Naive thymus-derived CD4-positive, alpha-beta T cell (primary cell): Measurements from ENCODE around the gene NUDT4B. TPM values are rescaled to one million over a fixed set of nuclear protein-coding genes. Genes with fewer than 3 reads are reported as not detected.
"Not testable (repeated sequence)": the region's sequence is repeated elsewhere in the genome, so short reads cannot be mapped to it uniquely, and the experiment has no call there.

Experiments
- ATAC-seq: fragments of 150-1000 bp; cut with Tn5 transposase; 2 replicates; pipeline ENCODE4 v1.10.0; 2021; ENCODE audit warnings: mild to moderate bottlenecking, moderate library complexity
- CTCF ChIA-PET: fragments of 350-600 bp; sonication (Branson Sonifier 250); formaldehyde crosslinking; loops from one replicate; lab custom pipeline; 2021; ENCODE audit warnings: antibody characterized with exemption; lab: Charles Lee
- POLR2A ChIA-PET: fragments of 350-600 bp; sonication (Branson Sonifier 250); formaldehyde crosslinking; loops from one replicate; lab custom pipeline; 2021; ENCODE audit warnings: antibody characterized with exemption, inconsistent platforms; lab: Charles Lee
- DNase-seq, 9 donors: peaks; one replicate each; pipeline versions ENCODE4 v3.0.0 to v3.0.0-alpha.2; 2020 to 2022; ENCODE audit warnings: mixed read lengths in 1 of 9
- H3K27ac ChIP-seq: one replicate; pipeline ENCODE4 v1.7.0; 2013; ENCODE audit warnings: mild to moderate bottlenecking, low read depth, low read length, moderate library complexity
- H3K27me3 ChIP-seq, 2 donors: one replicate each; pipeline ENCODE4 v1.7.0; 2013; ENCODE audit warnings: low read length in 2 of 2, mild to moderate bottlenecking in 2 of 2, moderate library complexity in 2 of 2; ENCODE audit not compliant: control insufficient read depth in 2 of 2, insufficient read depth in 2 of 2
- H3K36me3 ChIP-seq, 3 experiments: 1 replicate in 2 of 3; 2 replicates in 1 of 3; pipeline ENCODE4 v1.7.0; 2013; ENCODE audit warnings: low read length in 3 of 3, mild to moderate bottlenecking in 3 of 3, moderate library complexity in 1 of 3; ENCODE audit not compliant: insufficient read depth in 3 of 3, control insufficient read depth in 2 of 3
- H3K4me1 ChIP-seq, 2 donors: one replicate each; pipeline ENCODE4 v1.7.0; 2013; ENCODE audit warnings: low read length in 2 of 2, mild to moderate bottlenecking in 2 of 2, moderate library complexity in 1 of 2; ENCODE audit not compliant: control insufficient read depth in 2 of 2, insufficient read depth in 2 of 2
- H3K4me3 ChIP-seq: 2 replicates; pipeline ENCODE4 v1.7.0; 2013; ENCODE audit warnings: mild to moderate bottlenecking, low read length
- H3K9me3 ChIP-seq, 3 experiments: 1 replicate in 2 of 3; 2 replicates in 1 of 3; pipeline ENCODE4 v1.7.0; 2013; ENCODE audit warnings: low read length in 3 of 3; ENCODE audit not compliant: control insufficient read depth in 2 of 3
- H3K27ac Mint-ChIP-seq, 9 donors: one replicate each; pipeline ENCODE4 v1.8.0; 2020 to 2022; ENCODE audit warnings: mixed read lengths in 9 of 9, mild to moderate bottlenecking in 8 of 9, moderate library complexity in 5 of 9, inconsistent platforms in 2 of 9
- H3K27me3 Mint-ChIP-seq, 5 donors: one replicate each; pipeline ENCODE4 v1.8.0; 2021 to 2022; ENCODE audit warnings: mixed read lengths in 5 of 5, mild to moderate bottlenecking in 1 of 5
- H3K36me3 Mint-ChIP-seq, 5 donors: one replicate each; pipeline ENCODE4 v1.8.0; 2020 to 2022; ENCODE audit warnings: mixed read lengths in 5 of 5, mild to moderate bottlenecking in 3 of 5, inconsistent platforms in 1 of 5
- H3K4me1 Mint-ChIP-seq, 7 donors: one replicate each; pipeline ENCODE4 v1.8.0; 2020 to 2022; ENCODE audit warnings: mixed read lengths in 7 of 7, mild to moderate bottlenecking in 3 of 7, inconsistent platforms in 1 of 7
- H3K4me3 Mint-ChIP-seq, 10 donors: one replicate each; pipeline ENCODE4 v1.8.0; 2020 to 2022; ENCODE audit warnings: mild to moderate bottlenecking in 10 of 10, mixed read lengths in 10 of 10, moderate library complexity in 6 of 10, inconsistent platforms in 2 of 10
- H3K9me3 Mint-ChIP-seq, 11 donors: one replicate each; pipeline ENCODE4 v1.8.0; 2020 to 2022; ENCODE audit warnings: mixed read lengths in 11 of 11, mild to moderate bottlenecking in 4 of 11, inconsistent platforms in 1 of 11, moderate library complexity in 1 of 11
- intact Hi-C, 2 donors: fragments of 100-400 bp; cut with micrococcal nuclease; formaldehyde crosslinking; loops; one replicate each; pipeline ENCODE4 v1.15.1; 2023
- polyA plus RNA-seq, 2 donors: library from polyadenylated mRNA; unstranded; fragments of 300-500 nt; fragmentation: Illumina TruSeq; gene quantifications; one replicate each; pipeline ENCODE4 v1.2.3, GENCODE V29; 2021
- total RNA-seq, 6 experiments: library from RNA in 5 of 6; stranded (reverse) in 5 of 6; gene quantifications; 1 replicate in 5 of 6; 2 replicates in 1 of 6; pipeline ENCODE4 v1.2.3 and lab custom pipeline; 2021 to 2026

NUDT4B gene
- total and polyA plus RNA-seq, 7 experiments from 2014 or later, result 0.62 to 11.2 (median 2.2) TPM; not detected in 3

GRCh38 chr1:148735538-148735937 lies 13.0 kb upstream of the NUDT4B start:
- DNase-seq, H3K9me3 ChIP-seq, H3K4me3 Mint-ChIP-seq, H3K27ac ChIP-seq, H3K27me3 Mint-ChIP-seq, H3K4me3 ChIP-seq, H3K4me1 Mint-ChIP-seq, H3K36me3 ChIP-seq, CTCF ChIA-PET, H3K27me3 ChIP-seq, intact Hi-C loops, H3K36me3 Mint-ChIP-seq, H3K9me3 Mint-ChIP-seq, H3K27ac Mint-ChIP-seq, H3K4me1 ChIP-seq, POLR2A ChIA-PET: not testable (repeated sequence)
- ATAC-seq, result peak; percentile 90

GRCh38 chr1:148738667-148739066 lies 9.9 kb upstream of the NUDT4B start:
- H3K27ac Mint-ChIP-seq, POLR2A ChIA-PET: not testable (repeated sequence)

GRCh38 chr1:148743200-148743599 lies 5.4 kb upstream of the NUDT4B start:
- H3K4me3 ChIP-seq, H3K9me3 Mint-ChIP-seq, CTCF ChIA-PET, H3K27ac Mint-ChIP-seq, H3K4me1 ChIP-seq, H3K27ac ChIP-seq, H3K36me3 ChIP-seq, H3K27me3 Mint-ChIP-seq, POLR2A ChIA-PET, H3K4me1 Mint-ChIP-seq, intact Hi-C loops, H3K36me3 Mint-ChIP-seq, H3K4me3 Mint-ChIP-seq, ATAC-seq, H3K27me3 ChIP-seq, H3K9me3 ChIP-seq, DNase-seq: not testable (repeated sequence)

More at GRCh38 chr1:148738667-148739066, 9.9 kb upstream of the NUDT4B start:
- H3K9me3 Mint-ChIP-seq, H3K36me3 Mint-ChIP-seq, H3K4me1 Mint-ChIP-seq, CTCF ChIA-PET, ATAC-seq, H3K27ac ChIP-seq, DNase-seq, H3K4me1 ChIP-seq, H3K9me3 ChIP-seq, H3K4me3 Mint-ChIP-seq, H3K4me3 ChIP-seq, H3K36me3 ChIP-seq, H3K27me3 Mint-ChIP-seq, intact Hi-C loops, H3K27me3 ChIP-seq: not testable (repeated sequence)

- POLR2A ChIA-PET, H3K4me3 Mint-ChIP-seq, H3K27me3 ChIP-seq, H3K27ac Mint-ChIP-seq, H3K9me3 ChIP-seq, H3K27me3 Mint-ChIP-seq, H3K27ac ChIP-seq, intact Hi-C loops, H3K4me1 Mint-ChIP-seq, DNase-seq, H3K9me3 Mint-ChIP-seq, H3K36me3 ChIP-seq, H3K4me3 ChIP-seq, CTCF ChIA-PET, H3K36me3 Mint-ChIP-seq, H3K4me1 ChIP-seq, ATAC-seq: not testable (repeated sequence)
Observed at GRCh38 chr1:148743726-148744720, 4.6 kb upstream of the NUDT4B start.

GRCh38 chr1:148749335-148749681 lies 734 bp downstream of the NUDT4B start:
- intact Hi-C loops, DNase-seq, CTCF ChIA-PET, POLR2A ChIA-PET, H3K27ac Mint-ChIP-seq, H3K4me1 Mint-ChIP-seq, H3K4me3 Mint-ChIP-seq, H3K36me3 ChIP-seq, H3K36me3 Mint-ChIP-seq, H3K9me3 ChIP-seq, H3K27ac ChIP-seq, H3K4me3 ChIP-seq, H3K4me1 ChIP-seq, H3K27me3 ChIP-seq, H3K9me3 Mint-ChIP-seq, H3K27me3 Mint-ChIP-seq: not testable (repeated sequence)
- ATAC-seq, result peak; percentile 98

GRCh38 chr1:148756231-148756630 lies 7.7 kb downstream of the NUDT4B start:
- H3K4me1 Mint-ChIP-seq, H3K27me3 Mint-ChIP-seq, DNase-seq, H3K27ac ChIP-seq, H3K9me3 Mint-ChIP-seq, H3K4me3 Mint-ChIP-seq, H3K27ac Mint-ChIP-seq, H3K9me3 ChIP-seq, POLR2A ChIA-PET, H3K27me3 ChIP-seq, H3K36me3 ChIP-seq, intact Hi-C loops, ATAC-seq, CTCF ChIA-PET, H3K36me3 Mint-ChIP-seq, H3K4me1 ChIP-seq, H3K4me3 ChIP-seq: not testable (repeated sequence)

GRCh38 chr1:148757446-148757845 lies 8.9 kb downstream of the NUDT4B start:
- ATAC-seq, H3K27me3 Mint-ChIP-seq, H3K4me1 Mint-ChIP-seq, intact Hi-C loops, H3K36me3 Mint-ChIP-seq, H3K4me3 Mint-ChIP-seq, POLR2A ChIA-PET, H3K27ac Mint-ChIP-seq, H3K4me1 ChIP-seq, DNase-seq, CTCF ChIA-PET, H3K4me3 ChIP-seq, H3K9me3 Mint-ChIP-seq, H3K27ac ChIP-seq, H3K9me3 ChIP-seq, H3K27me3 ChIP-seq, H3K36me3 ChIP-seq: not testable (repeated sequence)
